GOT3 (cell line): Measurements from ENCODE around the gene LYSMD2.

Experiments used
- DNase-seq: peaks from one replicate; lab custom pipeline; 2025; ENCODE audit warnings: mixed read lengths; lab: John Stamatoyannopoulos, UW

Gene LYSMD2

DNA sequence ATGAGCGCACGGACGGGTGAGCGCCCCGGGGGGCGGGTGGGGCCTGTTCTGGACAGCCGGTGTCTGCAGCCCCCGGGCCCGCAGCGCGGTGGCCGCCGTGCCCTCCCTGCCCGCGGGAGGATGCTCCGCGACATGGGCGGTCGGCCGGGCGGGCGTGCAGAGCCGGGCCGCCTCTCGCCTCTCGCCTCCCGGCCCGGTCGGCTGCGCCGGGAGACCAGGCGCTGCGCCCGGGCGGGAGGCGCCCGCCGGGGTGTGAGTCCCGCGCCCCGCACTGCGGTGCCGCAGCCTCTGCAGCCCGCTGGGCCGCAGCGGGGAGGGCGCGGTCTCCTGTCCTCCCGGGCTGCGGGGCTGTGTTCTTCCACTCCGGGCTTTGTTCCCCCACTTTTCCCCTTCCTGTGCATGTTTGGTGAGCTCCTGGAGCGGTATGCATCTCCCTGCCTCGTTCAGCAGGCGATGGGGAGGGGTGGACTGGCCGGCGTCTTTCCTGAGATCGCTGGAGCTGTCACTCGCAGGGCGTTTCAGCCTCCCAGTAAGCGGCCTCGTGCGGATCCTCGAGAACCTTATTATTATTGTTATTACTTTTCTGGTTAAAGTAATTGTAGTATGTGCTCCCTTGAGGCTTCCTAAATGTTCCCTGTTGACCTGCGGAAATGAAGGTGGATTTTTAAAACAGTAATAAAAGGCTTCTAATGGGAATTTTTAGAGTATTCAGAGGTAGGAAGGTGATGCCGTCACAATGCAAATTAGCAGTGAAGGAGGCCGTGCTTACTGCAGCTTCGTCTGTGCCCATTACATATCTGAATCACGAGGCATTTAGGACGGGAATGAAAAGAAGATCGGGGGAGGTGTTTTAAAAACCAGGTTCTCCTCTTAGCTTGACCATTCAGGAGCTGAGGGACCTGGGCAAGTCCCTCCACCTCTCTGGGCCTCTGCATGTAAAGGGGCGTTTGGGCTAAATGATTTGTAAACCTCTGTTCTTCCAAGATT lies 14.5 kb upstream of the LYSMD2 start:
- DNase-seq: no peak

DNA sequence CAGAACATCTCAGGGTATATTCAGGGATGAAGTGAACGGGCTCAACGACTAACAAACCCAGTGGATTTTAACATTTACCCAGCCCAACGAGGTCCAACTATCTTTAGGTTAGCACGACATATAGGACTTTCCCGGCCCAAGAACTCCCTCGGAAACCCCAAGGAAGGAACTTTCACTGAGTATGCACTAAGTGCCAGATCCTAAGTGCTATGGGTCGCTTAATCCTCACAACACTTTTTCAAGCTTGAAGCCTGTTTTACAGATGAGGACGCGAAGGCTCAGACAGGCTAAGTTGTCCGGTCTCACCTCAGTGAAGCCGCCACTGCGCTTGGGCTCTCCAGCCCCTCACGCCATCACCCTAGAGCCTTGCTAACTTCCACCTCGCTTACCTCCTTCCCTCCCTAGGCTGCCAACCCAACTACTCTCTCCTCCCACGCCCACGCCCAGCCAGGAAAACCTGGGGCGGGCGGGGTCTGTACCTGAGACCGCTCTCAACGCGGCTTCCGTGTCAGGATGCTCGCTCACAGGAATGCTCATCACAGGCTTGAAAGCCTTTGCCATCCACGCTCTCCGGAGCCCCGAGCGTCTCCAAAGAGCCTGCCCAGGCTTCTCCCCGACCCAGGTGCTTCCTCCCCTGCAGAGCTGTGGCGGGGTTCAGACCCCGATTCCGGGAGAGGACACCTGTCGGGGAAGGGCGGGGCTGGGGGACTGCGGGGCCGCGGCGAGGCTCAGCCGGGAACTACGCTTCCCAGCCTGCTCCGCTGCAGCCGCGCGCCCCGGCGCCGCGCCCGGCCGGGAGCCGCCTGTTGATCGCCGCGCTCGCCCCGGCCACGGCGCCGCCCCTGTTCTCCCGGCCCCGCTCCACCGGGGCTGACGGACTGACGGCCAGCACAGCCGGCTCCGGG lies 13.6 kb upstream of the LYSMD2 start, which contains the start of gene TMOD2:
TMOD2 (plus strand) TSS at position 806 of the 905 bp plus-strand sequence. CDS start 14,845 bp downstream, outside the sequence.
- DNase-seq: no peak

- DNase-seq: no peak
Measured at GRCh38 chr15:51750186-51750585, 12.7 kb upstream of the LYSMD2 start.

- no peak for DNase-seq
Measured at GRCh38 chr15:51749307-51749706, 11.9 kb upstream of the LYSMD2 start.

DNA sequence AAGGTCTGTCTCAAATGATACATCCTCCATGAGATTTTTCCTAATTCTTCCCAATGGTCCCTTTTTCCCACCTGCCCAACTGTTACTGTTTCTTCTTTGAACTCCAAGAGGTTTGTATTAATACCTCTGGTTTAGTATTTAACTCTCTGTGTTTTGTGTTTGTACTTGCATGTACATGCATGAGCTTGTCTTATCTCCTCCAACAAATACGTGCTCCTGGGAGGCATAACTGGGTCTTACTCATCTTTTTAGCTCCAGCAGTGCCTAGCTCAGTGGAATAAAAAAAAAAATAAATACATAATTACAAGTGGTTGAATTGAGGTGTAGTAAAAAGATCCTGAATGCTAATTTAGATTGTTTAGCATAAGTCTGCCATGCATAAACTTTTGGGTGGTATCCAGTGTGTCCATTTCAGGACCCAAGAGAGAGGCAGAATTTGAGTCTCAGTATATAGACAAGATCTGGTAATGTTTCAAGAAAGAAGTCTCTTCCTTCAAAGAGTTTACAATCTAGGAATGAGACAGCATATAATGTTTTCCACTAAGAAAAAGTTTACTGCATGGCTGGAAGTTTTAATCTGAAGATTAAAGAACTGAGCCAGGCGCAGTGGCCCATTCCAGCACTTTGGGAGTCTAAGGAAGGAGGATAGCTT lies 1.7 kb upstream of the LYSMD2 start:
- DNase-seq: no peak

DNA sequence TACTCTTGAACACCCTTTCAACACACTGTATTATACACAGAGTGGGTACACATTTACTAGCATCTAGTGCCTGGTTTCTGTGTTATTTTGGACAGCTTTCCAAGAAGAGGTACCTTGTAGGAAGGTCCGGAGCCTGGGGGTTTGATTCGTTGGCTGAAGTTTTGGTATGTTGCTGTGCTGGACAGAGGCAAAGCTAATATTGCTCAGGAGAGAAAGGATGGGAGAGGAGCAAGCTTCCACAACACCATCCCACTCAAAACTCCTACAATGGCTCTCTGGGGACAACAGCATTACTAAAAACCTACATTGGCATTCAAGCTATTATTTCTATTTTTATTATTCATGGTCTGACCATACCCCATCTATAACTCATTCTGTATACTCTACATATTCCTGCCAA lies 1.1 kb upstream of the LYSMD2 start:
- no peak for DNase-seq

- DNase-seq: no peak
Measured at GRCh38 chr15:51736751-51737521, 519 bp downstream of the LYSMD2 start.

- no peak for DNase-seq
Measured at GRCh38 chr15:51736069-51736468, 1.4 kb downstream of the LYSMD2 start.

- DNase-seq: no peak
Measured at GRCh38 chr15:51735228-51736010, 2.0 kb downstream of the LYSMD2 start.

- no peak for DNase-seq
Measured at GRCh38 chr15:51732646-51733045, 4.8 kb downstream of the LYSMD2 start.

GRCh38 chr15:51731549-51732267 lies 5.7 kb downstream of the LYSMD2 start:
- DNase-seq: no peak

DNA sequence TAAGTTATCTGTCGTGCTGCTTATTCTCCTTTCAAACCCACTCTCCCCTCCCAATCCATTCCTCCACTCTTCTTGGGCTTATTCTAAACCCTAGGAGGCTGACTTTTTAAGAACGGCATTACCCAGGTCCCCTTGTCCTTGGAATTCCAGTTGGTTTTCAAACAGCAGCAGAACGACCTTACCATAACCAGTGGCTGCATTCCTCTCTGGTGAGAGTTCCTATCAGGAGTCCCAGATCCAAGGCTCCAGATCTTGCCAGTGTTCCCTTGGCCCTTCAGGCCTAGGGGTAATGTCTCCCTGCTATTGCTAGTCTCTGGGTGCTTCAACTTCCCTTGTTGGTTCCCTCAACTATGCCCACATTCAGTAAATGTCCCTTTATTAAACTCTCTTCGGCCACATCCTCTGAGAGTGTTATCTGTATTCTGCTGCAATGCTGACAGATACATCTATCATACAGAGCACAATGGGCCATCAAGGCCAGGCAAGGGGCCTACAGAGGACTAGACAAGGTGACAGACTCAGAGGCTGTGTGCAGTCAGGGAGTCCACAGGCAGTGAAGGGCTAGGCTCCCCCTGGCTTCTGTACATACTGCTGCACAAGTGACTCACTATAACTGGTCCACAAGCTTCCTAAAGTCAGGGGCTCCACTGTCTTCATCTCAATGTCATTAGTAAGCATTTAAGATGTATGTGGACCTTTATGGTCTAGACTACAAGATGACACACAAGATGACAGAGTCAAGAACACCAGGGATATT lies 10.1 kb downstream of the LYSMD2 start:
- no peak for DNase-seq

- DNase-seq: no peak
Measured at GRCh38 chr15:51726302-51727073, 11.0 kb downstream of the LYSMD2 start.

GRCh38 chr15:51724673-51725072 lies 12.8 kb downstream of the LYSMD2 start:
- DNase-seq: no peak

DNA sequence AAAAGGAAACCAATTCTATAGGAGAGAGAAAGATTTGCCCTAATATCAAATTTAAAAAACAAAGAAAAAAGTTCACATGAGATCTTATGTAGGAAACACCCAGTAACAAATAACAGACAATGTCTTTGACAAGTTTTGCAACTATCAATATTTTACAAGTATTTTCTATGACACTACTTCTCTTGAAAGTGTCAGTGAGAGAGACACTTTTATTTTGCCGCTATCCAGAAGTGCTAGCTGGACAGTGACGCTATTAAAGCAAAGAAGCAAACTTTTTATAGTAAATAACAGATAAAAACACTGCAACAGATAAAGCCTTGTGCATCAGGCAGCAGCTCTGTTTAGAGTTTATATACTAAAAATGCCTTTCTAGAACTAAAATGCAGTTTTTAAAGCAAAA lies 13.3 kb downstream of the LYSMD2 start:
- DNase-seq: no peak

GRCh38 chr15:51721199-51721960 lies 16.1 kb downstream of the LYSMD2 start:
- no peak for DNase-seq

DNA sequence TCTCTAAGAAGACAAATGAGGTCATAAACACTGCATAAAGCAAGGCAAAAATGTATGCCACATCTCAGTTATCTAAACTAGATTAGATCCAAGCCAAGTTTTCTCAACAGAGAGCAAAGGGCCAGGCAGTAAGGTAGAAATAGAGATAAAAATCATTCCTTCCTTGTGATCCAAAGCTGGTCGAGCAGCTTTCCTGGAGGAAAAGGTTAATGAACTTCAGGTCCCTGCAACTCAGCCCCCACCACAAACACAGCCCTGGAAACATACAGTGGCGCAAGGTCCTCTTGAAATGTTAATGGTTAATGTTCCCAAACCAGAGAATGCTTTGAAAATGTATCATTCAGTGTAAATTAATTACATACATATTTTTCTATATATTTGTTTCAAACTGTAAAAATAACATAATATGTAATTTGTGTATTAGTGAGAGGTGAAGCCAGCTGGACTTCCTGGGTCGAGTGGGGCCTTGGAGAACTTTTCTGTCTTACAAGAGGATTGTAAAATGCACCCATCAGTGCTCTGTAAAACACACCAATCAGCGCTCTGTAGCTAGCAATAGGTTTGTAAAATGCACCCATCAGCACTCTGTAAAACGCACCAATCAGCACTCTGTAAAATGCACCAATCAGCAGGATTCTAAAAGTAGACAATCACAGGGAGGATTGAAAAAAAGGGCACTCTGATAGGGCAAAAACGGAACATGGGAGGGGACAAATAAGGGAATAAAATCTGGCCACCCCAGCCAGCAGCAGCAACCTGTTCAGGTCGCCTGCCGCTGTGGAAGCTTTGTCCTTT lies 17.1 kb downstream of the LYSMD2 start:
- DNase-seq: no peak
